ENCODE results near the gene KANSL1.

DNA sequence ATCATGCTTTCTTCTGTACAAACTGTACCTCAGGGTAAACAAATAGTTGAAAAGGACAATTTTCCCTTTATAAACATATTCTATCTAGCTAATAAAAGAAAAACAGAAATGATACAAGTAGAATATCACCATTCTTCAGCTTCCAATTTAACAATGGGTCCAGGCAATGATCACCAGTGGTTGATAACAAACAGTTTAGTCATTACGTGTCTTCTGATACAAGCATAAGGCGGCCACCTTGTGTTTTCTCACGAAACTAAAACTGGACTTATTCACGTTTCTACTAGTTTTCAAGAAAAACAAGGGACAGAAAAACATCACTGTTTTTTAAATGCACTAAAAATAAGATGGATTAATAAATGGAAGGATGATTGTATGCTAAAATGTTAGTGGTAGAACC, 135.9 kb downstream of the KANSL1 start:
- TF ChIP-seq, protein P1, sequence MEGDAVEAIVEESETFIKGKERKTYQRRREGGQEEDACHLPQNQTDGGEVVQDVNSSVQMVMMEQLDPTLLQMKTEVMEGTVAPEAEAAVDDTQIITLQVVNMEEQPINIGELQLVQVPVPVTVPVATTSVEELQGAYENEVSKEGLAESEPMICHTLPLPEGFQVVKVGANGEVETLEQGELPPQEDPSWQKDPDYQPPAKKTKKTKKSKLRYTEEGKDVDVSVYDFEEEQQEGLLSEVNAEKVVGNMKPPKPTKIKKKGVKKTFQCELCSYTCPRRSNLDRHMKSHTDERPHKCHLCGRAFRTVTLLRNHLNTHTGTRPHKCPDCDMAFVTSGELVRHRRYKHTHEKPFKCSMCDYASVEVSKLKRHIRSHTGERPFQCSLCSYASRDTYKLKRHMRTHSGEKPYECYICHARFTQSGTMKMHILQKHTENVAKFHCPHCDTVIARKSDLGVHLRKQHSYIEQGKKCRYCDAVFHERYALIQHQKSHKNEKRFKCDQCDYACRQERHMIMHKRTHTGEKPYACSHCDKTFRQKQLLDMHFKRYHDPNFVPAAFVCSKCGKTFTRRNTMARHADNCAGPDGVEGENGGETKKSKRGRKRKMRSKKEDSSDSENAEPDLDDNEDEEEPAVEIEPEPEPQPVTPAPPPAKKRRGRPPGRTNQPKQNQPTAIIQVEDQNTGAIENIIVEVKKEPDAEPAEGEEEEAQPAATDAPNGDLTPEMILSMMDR (conservative IDR thresholded peaks at IDR 0.05): no peak
- no peak for TF ChIP-seq EZH2 (IDR thresholded peaks at IDR 0.05; ENCODE audit: low read depth)

All from PC-9 (cell line).